MCF 10A (cell line): ENCODE results near the gene SYNDIG1. TPM values are rescaled to one million over a fixed set of nuclear protein-coding genes. Genes with fewer than 3 reads are reported as not detected.

Source experiments
- BruUV-seq: library from RNA; stranded (reverse); fragments of 400-500 nt; replicated peaks from 2 replicates; lab custom pipeline; 2021; lab: Mats Ljungman, UMichigan
- CTCF ChIA-PET: fragments of 300-600 bp; sonication (Branson Sonifier 250); formaldehyde crosslinking; extraction: SDS; loops from one replicate; lab custom pipeline; 2021; ENCODE audit warnings: antibody characterized with exemption, inconsistent platforms; lab: Yijun Ruan, JAX
- POLR2A ChIA-PET: fragments of 300-600, 350-650 bp; sonication (Branson Sonifier 250); formaldehyde crosslinking; extraction: SDS; loops from one replicate; lab custom pipeline; 2020; ENCODE audit warnings: antibody characterized with exemption, inconsistent platforms; lab: Yijun Ruan, JAX
- DNase-seq: peaks from one replicate; pipeline ENCODE4 v3.0.0-alpha.2; 2018; ENCODE audit not compliant: unreplicated experiment
- H3K27ac Mint-ChIP-seq: one replicate; pipeline ENCODE4 v1.8.0; 2022; ENCODE audit warnings: mild to moderate bottlenecking, low read depth, mixed read lengths; ENCODE audit not compliant: unreplicated experiment
- H3K27me3 Mint-ChIP-seq: one replicate; pipeline ENCODE4 v1.8.0; 2022; ENCODE audit warnings: mixed read lengths; ENCODE audit not compliant: insufficient read depth, unreplicated experiment
- H3K36me3 Mint-ChIP-seq: one replicate; pipeline ENCODE4 v1.8.0; 2022; ENCODE audit warnings: mild to moderate bottlenecking, moderate library complexity, mixed read lengths; ENCODE audit not compliant: insufficient read depth, unreplicated experiment
- H3K4me1 Mint-ChIP-seq: one replicate; pipeline ENCODE4 v1.8.0; 2022; ENCODE audit warnings: mixed read lengths; ENCODE audit not compliant: insufficient read depth, unreplicated experiment
- H3K4me3 Mint-ChIP-seq: one replicate; pipeline ENCODE4 v1.8.0; 2022; ENCODE audit warnings: mild to moderate bottlenecking, moderate library complexity, mixed read lengths; ENCODE audit not compliant: unreplicated experiment
- H3K9me3 Mint-ChIP-seq: one replicate; pipeline ENCODE4 v1.8.0; 2022; ENCODE audit warnings: mixed read lengths; ENCODE audit not compliant: unreplicated experiment
- CTCF ChIP-seq: fragments of 200-600 bp; IDR thresholded peaks from one replicate; pipeline ENCODE4 v1.8.0; 2022; ENCODE audit warnings: antibody characterized with exemption, mild to moderate bottlenecking; ENCODE audit not compliant: unreplicated experiment
- intact Hi-C: fragments of 100-400 bp; cut with micrococcal nuclease; formaldehyde crosslinking; loops from 2 replicates; pipeline ENCODE4 v1.14.1; 2022
- total RNA-seq: library from RNA; stranded (reverse); gene quantifications from 2 replicates; pipeline ENCODE4 v1.2.3, GENCODE V29; 2022

The SYNDIG1 gene
- total RNA-seq, 1 experiment from 2014 or later: not detected

GRCh38 chr20:24465730-24466129 lies 3.7 kb upstream of the SYNDIG1 start:
- no peak overlapping the region for H3K4me3 Mint-ChIP-seq
- no peak overlapping the region for H3K27ac Mint-ChIP-seq
- no peaks in the 10 kb centered on the region for H3K27me3 Mint-ChIP-seq
- H3K4me1 Mint-ChIP-seq: no peaks in the 10 kb centered on the region
- ChIA-PET POLR2A (no interaction called here), CTCF (no interaction called here)
- no peaks in the 10 kb centered on the region for H3K36me3 Mint-ChIP-seq
- TF ChIP-seq CTCF: no peak
- DNase-seq: no peak
- H3K9me3 Mint-ChIP-seq: peaks cover 21% of the 10 kb centered on the region
- BruUV-seq: no TSS peak
- intact Hi-C loops: no loop called here

GRCh38 chr20:24468401-24469115 lies 871 bp upstream of the SYNDIG1 start:
- H3K4me1 Mint-ChIP-seq: no peaks in the 10 kb centered on the region
- H3K4me3 Mint-ChIP-seq: no peak overlapping the region
- BruUV-seq: no TSS peak
- CTCF ChIA-PET: no interaction called here
- intact Hi-C loops: no loop called here
- DNase-seq: no peak
- H3K27ac Mint-ChIP-seq: no peak overlapping the region
- peaks cover 20% of the 10 kb centered on the region for H3K9me3 Mint-ChIP-seq
- H3K27me3 Mint-ChIP-seq: no peaks in the 10 kb centered on the region
- POLR2A ChIA-PET: no interaction called here
- no peaks in the 10 kb centered on the region for H3K36me3 Mint-ChIP-seq
- TF ChIP-seq CTCF: no peak

GRCh38 chr20:24469894-24470745 lies 691 bp downstream of the SYNDIG1 start:
- intact Hi-C loops: no loop called here
- Mint-ChIP-seq H3K27me3 (no peaks in the 10 kb centered on the region), H3K9me3 (peaks cover 14% of the 10 kb centered on the region), H3K36me3 (no peaks in the 10 kb centered on the region), H3K4me3 (no peak overlapping the region), H3K4me1 (no peaks in the 10 kb centered on the region), H3K27ac (no peak overlapping the region)
- POLR2A ChIA-PET: no interaction called here
- no peak for TF ChIP-seq CTCF
- no TSS peak for BruUV-seq
- CTCF ChIA-PET: no interaction called here
- no peak for DNase-seq

GRCh38 chr20:24470746-24471582 lies 1.5 kb downstream of the SYNDIG1 start:
- ChIA-PET CTCF (no interaction called here), POLR2A (no interaction called here)
- Mint-ChIP-seq H3K4me1 (no peaks in the 10 kb centered on the region), H3K4me3 (no peak overlapping the region), H3K36me3 (no peaks in the 10 kb centered on the region), H3K27me3 (no peaks in the 10 kb centered on the region), H3K9me3 (peaks cover 14% of the 10 kb centered on the region), H3K27ac (no peak overlapping the region)
- TF ChIP-seq CTCF: no peak
- no TSS peak for BruUV-seq
- intact Hi-C loops: no loop called here
- DNase-seq: no peak
